ENCODE results near the gene KCNH2. TPM values are rescaled to one million over a fixed set of nuclear protein-coding genes. Genes with fewer than 3 reads are reported as not detected.

Gene KCNH2
- total and polyA plus RNA-seq, 11 donors, result 58.1 to 185 (median 104) TPM

DNA sequence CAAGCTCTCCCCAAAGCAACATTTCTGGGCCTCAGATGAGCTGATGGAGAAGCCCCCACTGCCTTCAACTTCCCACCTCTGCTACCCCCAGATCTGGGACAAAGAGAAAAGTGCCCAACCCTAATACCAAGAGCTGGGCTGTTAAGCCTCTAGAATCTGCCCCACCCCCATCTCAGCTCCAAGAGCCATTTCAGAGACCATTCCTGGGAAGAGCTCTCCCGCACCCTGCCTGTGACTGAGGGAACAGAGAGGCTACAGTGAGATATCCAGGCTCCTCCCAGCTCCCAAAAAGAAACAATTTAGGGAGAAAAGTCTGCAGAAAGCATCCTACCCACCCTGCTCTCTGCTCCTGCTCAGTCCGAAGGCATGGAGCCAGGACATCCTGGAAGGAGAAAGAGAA lies 2.5 kb upstream of the KCNH2 start:
- H3K36me3 ChIP-seq, result no peaks in the 10 kb centered on the region
- ATAC-seq, result no peak
- peak overlapping the region in 1 of 12 donors; percentile 92 for H3K27ac ChIP-seq
- peaks cover 0 to 61% (median 13%) of the 10 kb centered on the region in 9 donors for H3K27me3 ChIP-seq
- H3K9me3 ChIP-seq, result no peaks in the 10 kb centered on the region
- H3K4me3 ChIP-seq, result no peak overlapping the region
- no peak for DNase-seq
- no peak for TF ChIP-seq POLR2A (IDR thresholded peaks at IDR 0.05)
- TF ChIP-seq, protein P1, sequence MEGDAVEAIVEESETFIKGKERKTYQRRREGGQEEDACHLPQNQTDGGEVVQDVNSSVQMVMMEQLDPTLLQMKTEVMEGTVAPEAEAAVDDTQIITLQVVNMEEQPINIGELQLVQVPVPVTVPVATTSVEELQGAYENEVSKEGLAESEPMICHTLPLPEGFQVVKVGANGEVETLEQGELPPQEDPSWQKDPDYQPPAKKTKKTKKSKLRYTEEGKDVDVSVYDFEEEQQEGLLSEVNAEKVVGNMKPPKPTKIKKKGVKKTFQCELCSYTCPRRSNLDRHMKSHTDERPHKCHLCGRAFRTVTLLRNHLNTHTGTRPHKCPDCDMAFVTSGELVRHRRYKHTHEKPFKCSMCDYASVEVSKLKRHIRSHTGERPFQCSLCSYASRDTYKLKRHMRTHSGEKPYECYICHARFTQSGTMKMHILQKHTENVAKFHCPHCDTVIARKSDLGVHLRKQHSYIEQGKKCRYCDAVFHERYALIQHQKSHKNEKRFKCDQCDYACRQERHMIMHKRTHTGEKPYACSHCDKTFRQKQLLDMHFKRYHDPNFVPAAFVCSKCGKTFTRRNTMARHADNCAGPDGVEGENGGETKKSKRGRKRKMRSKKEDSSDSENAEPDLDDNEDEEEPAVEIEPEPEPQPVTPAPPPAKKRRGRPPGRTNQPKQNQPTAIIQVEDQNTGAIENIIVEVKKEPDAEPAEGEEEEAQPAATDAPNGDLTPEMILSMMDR (IDR thresholded peaks at IDR 0.05), result no peak
- H3K4me1 ChIP-seq, result peaks cover 0 to 35% (median 13%) of the 10 kb centered on the region in 12 donors
- WGBS, 4 donors, result 35 to 55% (median 50%) methylated on average over 2 of the region's 2 CpGs
- intact Hi-C loops (cut with DNase I), result loop anchor here in 2 of 10 donors (10.0 kb wide), 1 partner anchor 196 kb away; no protein-coding TSS in a partner anchor

DNA sequence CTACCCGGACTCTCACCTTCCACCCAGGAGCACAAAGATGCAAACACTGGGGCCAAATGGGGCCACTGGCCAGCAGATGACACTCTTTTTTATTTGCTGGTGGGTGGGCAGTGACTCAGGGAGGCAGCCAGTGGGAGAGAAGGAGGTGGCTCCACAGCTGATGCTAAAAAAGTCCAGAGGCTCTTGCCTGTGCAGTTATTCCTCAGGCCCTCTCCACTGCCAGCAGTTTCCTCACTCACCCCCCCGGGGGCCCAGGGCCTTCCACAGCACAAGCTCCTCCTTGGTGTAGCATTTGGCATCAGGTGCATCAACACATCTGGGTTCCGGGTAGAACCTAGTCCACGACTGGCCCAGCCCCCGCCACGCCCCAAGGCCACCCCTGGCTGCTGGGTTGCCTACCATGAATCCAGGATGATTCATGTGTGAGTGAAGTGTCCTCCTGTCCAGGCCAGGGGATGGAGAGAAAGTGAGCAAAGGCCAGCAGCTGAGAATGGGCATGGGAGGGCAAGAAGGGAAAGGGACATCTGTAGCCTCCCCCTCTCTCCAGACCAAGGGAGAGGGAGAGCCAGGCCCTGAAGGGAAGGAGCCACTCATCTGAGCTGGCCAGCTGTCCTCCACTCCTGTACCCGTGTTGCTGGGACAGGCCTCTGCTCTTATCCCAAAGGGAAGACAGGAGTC lies 1.7 kb upstream of the KCNH2 start:
- Histone ChIP-seq H3K27me3 (peaks cover 5 to 69% (median 13%) of the 10 kb centered on the region in 9 donors), H3K36me3 (no peaks in the 10 kb centered on the region), H3K4me3 (no peak overlapping the region), H3K9me3 (no peaks in the 10 kb centered on the region), H3K4me1 (peaks cover 0 to 43% (median 19%) of the 10 kb centered on the region in 12 donors), H3K27ac (peak overlapping the region in 9 of 12 donors; percentile 43 to 99 (median 70))
- no peak for ATAC-seq
- WGBS, 4 donors, result 37 to 45% (median 40%) methylated on average over 5 to 7 of the region's 7 CpGs
- intact Hi-C loops (cut with DNase I), result loop anchor here in 4 of 10 donors (2.0 to 10.0 kb wide), 3 partner anchors 15 to 195 kb away; no protein-coding TSS in a partner anchor
- no peak for TF ChIP-seq POLR2A (IDR thresholded peaks at IDR 0.05)
- TF ChIP-seq, protein P1 (IDR thresholded peaks at IDR 0.05), result no peak
- DNase-seq, result peak in 2 of 5 donors; percentile 32 to 55

DNA sequence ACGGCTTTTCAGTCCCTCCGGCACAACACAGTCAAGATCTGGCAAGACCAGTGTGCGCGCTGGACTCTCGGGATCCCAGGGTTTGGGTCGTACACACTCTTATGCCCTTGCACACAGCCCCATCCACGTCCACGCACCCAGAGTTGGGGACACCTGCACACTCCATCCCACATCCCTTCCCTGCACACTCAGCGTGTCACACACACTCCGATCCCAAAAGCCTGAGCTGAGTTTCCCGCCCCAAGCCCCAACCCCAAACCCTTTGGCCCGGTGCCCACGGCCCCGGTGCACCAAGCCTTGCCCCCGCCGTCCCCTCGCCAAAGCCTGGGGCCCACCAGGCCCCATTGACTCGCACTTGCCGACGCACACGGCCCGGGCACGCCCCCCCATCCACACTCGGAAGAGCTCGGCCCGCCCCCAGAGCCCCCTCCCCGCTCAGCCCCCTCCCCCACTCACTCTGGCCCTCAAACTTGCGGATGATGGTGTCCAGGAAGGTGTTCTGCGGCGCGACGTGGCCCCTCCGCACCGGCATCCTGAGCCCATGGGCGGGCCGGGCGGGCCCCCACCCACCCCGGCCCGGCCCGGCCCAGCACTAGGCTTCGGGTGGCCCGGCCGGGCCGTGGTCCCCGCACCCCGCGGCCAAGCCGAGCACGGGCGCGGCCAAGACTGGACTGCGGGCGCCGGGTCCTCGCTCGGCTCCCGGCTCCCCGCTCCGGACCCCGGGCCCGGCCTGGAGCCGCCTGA lies 567 bp downstream of the KCNH2 start:
- peaks cover 6 to 79% (median 21%) of the 10 kb centered on the region in 9 donors for H3K27me3 ChIP-seq
- peak overlapping the region; percentile 32 to 74 (median 52) for H3K4me3 ChIP-seq
- H3K27ac ChIP-seq, result peak overlapping the region; percentile 67 to 99 (median 88)
- TF ChIP-seq, protein P1 (IDR thresholded peaks at IDR 0.05), result no peak
- no peak for TF ChIP-seq POLR2A (IDR thresholded peaks at IDR 0.05)
- intact Hi-C loops (cut with DNase I), result loop anchor here in 2 of 10 donors (2.0 to 10.0 kb wide), 3 partner anchors 13 to 193 kb away; no protein-coding TSS in a partner anchor
- WGBS, 4 donors, result 2 to 5% (median 4%) methylated on average over 24 to 62 of the region's 62 CpGs
- DNase-seq, result peak in 3 of 5 donors; percentile 59 to 72 (median 66)
- no peaks in the 10 kb centered on the region for H3K36me3 ChIP-seq
- peak in 2 of 4 donors; percentile 2 to 20 for ATAC-seq
- no peaks in the 10 kb centered on the region for H3K9me3 ChIP-seq
- H3K4me1 ChIP-seq, result peaks cover 0 to 66% (median 31%) of the 10 kb centered on the region in 12 donors
